GM23338 (cell line): Measurements from ENCODE around the gene HNMT. TPM values are rescaled to one million over a fixed set of nuclear protein-coding genes. Genes with fewer than 3 reads are reported as not detected.

Experiments used
- ATAC-seq: fragments of 200-7000 bp; cut with Tn5 transposase; 3 replicates; pipeline ENCODE4 v1.9.1; 2020
- DNase-seq: peaks from one replicate; pipeline ENCODE4 v3.0.0-alpha.2; 2015; ENCODE audit warnings: low spot score
- H2AFZ ChIP-seq: fragments of 200-600 bp; sonication (generic); 2 replicates; pipeline ENCODE4 v1.8.0; 2016; ENCODE audit warnings: antibody characterized with exemption, mild to moderate bottlenecking, moderate library complexity
- H3F3A ChIP-seq: fragments of 200-600 bp; sonication (generic); replicated peaks from 2 replicates; pipeline ENCODE4 v1.8.0; 2017; ENCODE audit warnings: antibody characterized with exemption, mixed run types, low read depth
- H3K27ac ChIP-seq: fragments of 200-600 bp; sonication (generic); 2 replicates; pipeline ENCODE4 v1.6.1; 2016; ENCODE audit warnings: low read depth
- H3K27me3 ChIP-seq: fragments of 200-600 bp; sonication (generic); 2 replicates; pipeline ENCODE4 v1.8.0; 2016; ENCODE audit warnings: mild to moderate bottlenecking, mixed run types, moderate library complexity; ENCODE audit not compliant: insufficient read depth
- H3K36me3 ChIP-seq: fragments of 200-600 bp; sonication (generic); 2 replicates; pipeline ENCODE4 v1.8.0; 2016; ENCODE audit warnings: mild to moderate bottlenecking; ENCODE audit not compliant: insufficient read depth
- H3K4me1 ChIP-seq: fragments of 200-600 bp; sonication (generic); 2 replicates; pipeline ENCODE4 v1.8.0; 2016; ENCODE audit warnings: mild to moderate bottlenecking, moderate library complexity; ENCODE audit not compliant: insufficient read depth
- H3K4me2 ChIP-seq: fragments of 200-600 bp; sonication (generic); 2 replicates; pipeline ENCODE4 v1.7.1; 2017; ENCODE audit warnings: mixed run types
- H3K4me3 ChIP-seq: fragments of 200-600 bp; sonication (generic); 2 replicates; pipeline ENCODE4 v1.6.1; 2016; ENCODE audit warnings: mixed run types
- H3K79me2 ChIP-seq: fragments of 200-600 bp; sonication (generic); replicated peaks from 2 replicates; pipeline ENCODE4 v1.8.0; 2017; ENCODE audit warnings: mild to moderate bottlenecking; ENCODE audit not compliant: insufficient read depth
- H3K9me2 ChIP-seq: fragments of 200-600 bp; sonication (generic); 2 replicates; pipeline ENCODE4 v1.8.0; 2017; ENCODE audit not compliant: insufficient read depth
- H4K20me1 ChIP-seq: fragments of 200-600 bp; sonication (generic); replicated peaks from 2 replicates; pipeline ENCODE4 v1.8.0; 2017; ENCODE audit warnings: mild to moderate bottlenecking; ENCODE audit not compliant: insufficient read depth
- H3K27ac Mint-ChIP-seq: 2 replicates; pipeline ENCODE4 v1.8.0; 2020; ENCODE audit warnings: inconsistent platforms, mild to moderate bottlenecking, moderate library complexity, mixed read lengths
- H3K27me3 Mint-ChIP-seq: 3 replicates; pipeline ENCODE4 v1.8.0; 2022; ENCODE audit warnings: low read depth, mild to moderate bottlenecking, moderate library complexity, mixed read lengths, inconsistent platforms; ENCODE audit not compliant: insufficient read depth, poor library complexity
- H3K36me3 Mint-ChIP-seq: 3 replicates; pipeline ENCODE4 v1.8.0; 2021; ENCODE audit warnings: low read depth, mild to moderate bottlenecking, inconsistent platforms, moderate library complexity, mixed read lengths
- H3K4me1 Mint-ChIP-seq: 3 replicates; pipeline ENCODE4 v1.8.0; 2020; ENCODE audit warnings: mild to moderate bottlenecking, inconsistent platforms, mixed read lengths
- H3K4me3 Mint-ChIP-seq: 3 replicates; pipeline ENCODE4 v1.8.0; 2021; ENCODE audit warnings: moderate library complexity, mild to moderate bottlenecking, inconsistent platforms, mixed read lengths
- H3K9me3 Mint-ChIP-seq: 3 replicates; pipeline ENCODE4 v1.8.0; 2020; ENCODE audit warnings: moderate library complexity, mild to moderate bottlenecking, inconsistent platforms, mixed read lengths
- CREB1 ChIP-seq: fragments of 250-450 bp; sonication (Bioruptor Pico); IDR thresholded peaks from 2 replicates; pipeline ENCODE4 v1.5.0; 2020; ENCODE audit warnings: low read depth, mild to moderate bottlenecking, moderate library complexity
- EZH2 ChIP-seq: fragments of 200-600 bp; sonication (generic); IDR thresholded peaks from one replicate; pipeline ENCODE4 v1.8.0; 2017; ENCODE audit warnings: antibody characterized with exemption, mild to moderate bottlenecking, low read depth; ENCODE audit not compliant: unreplicated experiment
- EZH2phosphoT487 ChIP-seq: fragments of 200-600 bp; sonication (generic); IDR thresholded peaks from one replicate; pipeline ENCODE4 v1.8.1; 2018; ENCODE audit warnings: antibody characterized with exemption; ENCODE audit not compliant: unreplicated experiment
- JUNB ChIP-seq: IDR thresholded peaks from one replicate; pipeline ENCODE4 v1.6.1; 2016; ENCODE audit warnings: antibody characterized with exemption; ENCODE audit not compliant: unreplicated experiment
- NANOG ChIP-seq: IDR thresholded peaks from 2 replicates; pipeline ENCODE4 v1.6.1; 2016; ENCODE audit warnings: antibody characterized with exemption, borderline replicate concordance
- POLR2AphosphoS5 ChIP-seq: IDR thresholded peaks from 2 replicates; pipeline ENCODE4 v1.6.1; 2016; ENCODE audit warnings: antibody characterized with exemption, low read depth
- STAT1 ChIP-seq: IDR thresholded peaks from one replicate; pipeline ENCODE4 v1.6.1; 2016; ENCODE audit warnings: antibody characterized with exemption; ENCODE audit not compliant: unreplicated experiment
- ZNF114 ChIP-seq: fragments of 250-450 bp; sonication (Bioruptor Pico); IDR thresholded peaks from 2 replicates; pipeline ENCODE4 v1.5.0; 2020; ENCODE audit warnings: mild to moderate bottlenecking, moderate library complexity
- ZNF331 ChIP-seq: fragments of 250-450 bp; sonication (Bioruptor Pico); IDR thresholded peaks from 2 replicates; pipeline ENCODE4 v1.5.0; 2020; ENCODE audit warnings: low read depth, mild to moderate bottlenecking, moderate library complexity
- ZNF462 ChIP-seq: fragments of 250-450 bp; sonication (Bioruptor Pico); IDR thresholded peaks from 2 replicates; pipeline ENCODE4 v1.5.0; 2020; ENCODE audit warnings: mild to moderate bottlenecking, moderate library complexity
- polyA plus RNA-seq: library from polyadenylated mRNA; unstranded; fragments of >200 nt; fragmentation: Nextera tagmentation; extraction: Ambion mirVana; gene quantifications from 2 replicates; pipeline ENCODE4 v1.2.1, GENCODE V29; 2016
- total RNA-seq: library from RNA; depleted of rRNA; stranded (reverse); fragments of >200 nt; shearing (Covaris generic); gene quantifications from 2 replicates; pipeline ENCODE4 v1.2.3, GENCODE V29; 2014
- TF ChIP-seq, protein P1 (sequence below): IDR thresholded peaks from one replicate; pipeline ENCODE4 v1.6.1; 2018; ENCODE audit warnings: antibody characterized with exemption; ENCODE audit not compliant: unreplicated experiment
- TF ChIP-seq, protein P2 (sequence below): IDR thresholded peaks from 2 replicates; pipeline ENCODE4 v1.6.1; 2016; ENCODE audit warnings: antibody characterized with exemption
- TF ChIP-seq, protein P3 (sequence below), 2 experiments: fragments of 200-600 bp in 1 of 2; sonication (generic) in 1 of 2; conservative IDR thresholded peaks; 2 replicates each; pipeline versions ENCODE4 v1.5.1 to v1.6.1; 2016 to 2017; ENCODE audit warnings: antibody characterized with exemption in 2 of 2, low read depth in 2 of 2, mild to moderate bottlenecking in 2 of 2, moderate library complexity in 1 of 2

Gene HNMT
- total and polyA plus RNA-seq, 2 experiments from 2014 or later: 3.3 to 3.4 TPM

- Histone ChIP-seq H3K4me1 (no peaks in the 10 kb centered on the region; the same call in 1 of the 2 replicates), H3K36me3 (no peaks in the 10 kb centered on the region), H2AFZ (no peak overlapping the region), H3F3A (no peaks in the 10 kb centered on the region), H3K27ac (no peak overlapping the region), H3K4me3 (no peak overlapping the region), H3K79me2 (no peaks in the 10 kb centered on the region), H3K27me3 (no peaks in the 10 kb centered on the region), H3K9me2 (peaks cover 12% of the 10 kb centered on the region; the same call in 1 of the 2 replicates), H3K4me2 (no peak overlapping the region), H4K20me1 (no peaks in the 10 kb centered on the region)
- Mint-ChIP-seq H3K27me3 (no peaks in the 10 kb centered on the region), H3K4me1 (peaks cover 6% of the 10 kb centered on the region; the same call in 1 of the 3 replicates), H3K9me3 (no peaks in the 10 kb centered on the region), H3K36me3 (no peaks in the 10 kb centered on the region), H3K27ac (no peak overlapping the region), H3K4me3 (no peak overlapping the region)
- ATAC-seq (no peak), DNase-seq (no peak)
- no peak for TF ChIP-seq ZNF331 (CRISPR knock-in tag)
- no peak for TF ChIP-seq ZNF114 (CRISPR knock-in tag)
- TF ChIP-seq JUNB: no peak
- TF ChIP-seq, protein P1, sequence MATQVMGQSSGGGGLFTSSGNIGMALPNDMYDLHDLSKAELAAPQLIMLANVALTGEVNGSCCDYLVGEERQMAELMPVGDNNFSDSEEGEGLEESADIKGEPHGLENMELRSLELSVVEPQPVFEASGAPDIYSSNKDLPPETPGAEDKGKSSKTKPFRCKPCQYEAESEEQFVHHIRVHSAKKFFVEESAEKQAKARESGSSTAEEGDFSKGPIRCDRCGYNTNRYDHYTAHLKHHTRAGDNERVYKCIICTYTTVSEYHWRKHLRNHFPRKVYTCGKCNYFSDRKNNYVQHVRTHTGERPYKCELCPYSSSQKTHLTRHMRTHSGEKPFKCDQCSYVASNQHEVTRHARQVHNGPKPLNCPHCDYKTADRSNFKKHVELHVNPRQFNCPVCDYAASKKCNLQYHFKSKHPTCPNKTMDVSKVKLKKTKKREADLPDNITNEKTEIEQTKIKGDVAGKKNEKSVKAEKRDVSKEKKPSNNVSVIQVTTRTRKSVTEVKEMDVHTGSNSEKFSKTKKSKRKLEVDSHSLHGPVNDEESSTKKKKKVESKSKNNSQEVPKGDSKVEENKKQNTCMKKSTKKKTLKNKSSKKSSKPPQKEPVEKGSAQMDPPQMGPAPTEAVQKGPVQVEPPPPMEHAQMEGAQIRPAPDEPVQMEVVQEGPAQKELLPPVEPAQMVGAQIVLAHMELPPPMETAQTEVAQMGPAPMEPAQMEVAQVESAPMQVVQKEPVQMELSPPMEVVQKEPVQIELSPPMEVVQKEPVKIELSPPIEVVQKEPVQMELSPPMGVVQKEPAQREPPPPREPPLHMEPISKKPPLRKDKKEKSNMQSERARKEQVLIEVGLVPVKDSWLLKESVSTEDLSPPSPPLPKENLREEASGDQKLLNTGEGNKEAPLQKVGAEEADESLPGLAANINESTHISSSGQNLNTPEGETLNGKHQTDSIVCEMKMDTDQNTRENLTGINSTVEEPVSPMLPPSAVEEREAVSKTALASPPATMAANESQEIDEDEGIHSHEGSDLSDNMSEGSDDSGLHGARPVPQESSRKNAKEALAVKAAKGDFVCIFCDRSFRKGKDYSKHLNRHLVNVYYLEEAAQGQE: no peak
- no peak for TF ChIP-seq NANOG
- no peak for TF ChIP-seq EZH2
- TF ChIP-seq, protein P2, sequence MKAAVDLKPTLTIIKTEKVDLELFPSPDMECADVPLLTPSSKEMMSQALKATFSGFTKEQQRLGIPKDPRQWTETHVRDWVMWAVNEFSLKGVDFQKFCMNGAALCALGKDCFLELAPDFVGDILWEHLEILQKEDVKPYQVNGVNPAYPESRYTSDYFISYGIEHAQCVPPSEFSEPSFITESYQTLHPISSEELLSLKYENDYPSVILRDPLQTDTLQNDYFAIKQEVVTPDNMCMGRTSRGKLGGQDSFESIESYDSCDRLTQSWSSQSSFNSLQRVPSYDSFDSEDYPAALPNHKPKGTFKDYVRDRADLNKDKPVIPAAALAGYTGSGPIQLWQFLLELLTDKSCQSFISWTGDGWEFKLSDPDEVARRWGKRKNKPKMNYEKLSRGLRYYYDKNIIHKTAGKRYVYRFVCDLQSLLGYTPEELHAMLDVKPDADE: no peak
- no peak for TF ChIP-seq EZH2phosphoT487
- no peak for TF ChIP-seq STAT1
- TF ChIP-seq POLR2AphosphoS5: no peak
- no peak for TF ChIP-seq CREB1 (CRISPR knock-in tag)
- TF ChIP-seq, protein P3, sequence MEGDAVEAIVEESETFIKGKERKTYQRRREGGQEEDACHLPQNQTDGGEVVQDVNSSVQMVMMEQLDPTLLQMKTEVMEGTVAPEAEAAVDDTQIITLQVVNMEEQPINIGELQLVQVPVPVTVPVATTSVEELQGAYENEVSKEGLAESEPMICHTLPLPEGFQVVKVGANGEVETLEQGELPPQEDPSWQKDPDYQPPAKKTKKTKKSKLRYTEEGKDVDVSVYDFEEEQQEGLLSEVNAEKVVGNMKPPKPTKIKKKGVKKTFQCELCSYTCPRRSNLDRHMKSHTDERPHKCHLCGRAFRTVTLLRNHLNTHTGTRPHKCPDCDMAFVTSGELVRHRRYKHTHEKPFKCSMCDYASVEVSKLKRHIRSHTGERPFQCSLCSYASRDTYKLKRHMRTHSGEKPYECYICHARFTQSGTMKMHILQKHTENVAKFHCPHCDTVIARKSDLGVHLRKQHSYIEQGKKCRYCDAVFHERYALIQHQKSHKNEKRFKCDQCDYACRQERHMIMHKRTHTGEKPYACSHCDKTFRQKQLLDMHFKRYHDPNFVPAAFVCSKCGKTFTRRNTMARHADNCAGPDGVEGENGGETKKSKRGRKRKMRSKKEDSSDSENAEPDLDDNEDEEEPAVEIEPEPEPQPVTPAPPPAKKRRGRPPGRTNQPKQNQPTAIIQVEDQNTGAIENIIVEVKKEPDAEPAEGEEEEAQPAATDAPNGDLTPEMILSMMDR (conservative IDR thresholded peaks at IDR 0.05; ENCODE audit: low read depth in 2 of 2): no peak
- TF ChIP-seq ZNF462 (CRISPR knock-in tag): no peak
Observed at GRCh38 chr2:138035608-138036217, 71.4 kb downstream of the HNMT start.
